NT2/D1 (cell line): ENCODE data around the gene TFAP2D.

Source experiments
- SUZ12 ChIP-seq: IDR thresholded peaks from 2 replicates; pipeline ENCODE4 v1.6.1; 2011; ENCODE audit not compliant: insufficient read length, insufficient read depth; ENCODE audit errors: extremely low read depth
- YY1 ChIP-seq: IDR thresholded peaks from 2 replicates; pipeline ENCODE4 v1.6.1; 2011; ENCODE audit not compliant: insufficient read length, insufficient read depth
- ZNF274 ChIP-seq: IDR thresholded peaks from 2 replicates; pipeline ENCODE4 v1.6.1; 2011; ENCODE audit warnings: mild to moderate bottlenecking, low read depth, low read length

DNA sequence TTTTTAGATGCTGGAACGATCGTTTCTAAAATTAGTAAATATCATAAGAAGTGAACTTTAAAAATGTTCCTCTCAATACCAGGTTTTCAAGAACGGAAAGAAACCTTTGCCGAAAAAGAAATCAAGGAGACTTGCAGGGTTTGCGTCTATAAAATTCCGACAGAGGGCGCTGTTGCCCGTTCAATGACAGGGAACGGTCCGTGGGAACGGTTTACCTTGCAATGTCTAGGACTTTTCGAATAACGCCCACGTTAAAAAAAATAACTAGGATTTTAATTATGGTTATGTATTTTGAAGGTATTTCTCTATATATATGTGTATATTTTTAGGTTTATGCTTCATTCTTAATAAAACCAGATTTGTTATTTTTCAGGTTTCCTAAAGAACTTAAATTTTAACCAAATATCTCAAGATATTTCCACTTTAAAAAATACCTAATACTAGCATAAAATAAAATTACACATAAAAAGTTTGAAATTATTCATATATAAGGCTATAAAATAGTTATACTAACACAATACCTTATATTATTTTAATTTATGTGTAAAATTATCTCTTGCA lies 102.9 kb downstream of the TFAP2D start:
- TF ChIP-seq YY1, result no peak
- TF ChIP-seq ZNF274, result no peak
- TF ChIP-seq SUZ12, result no peak
